Mucosa of rectum (tissue), 2 donors: ENCODE measurements around the gene HOXA3.
A peak's percentile ranks its signal among the peaks of the same experiment; 100 is the strongest.

ENCODE experiments used
- H3K27ac ChIP-seq, 2 donors: one replicate each; pipeline ENCODE4 v1.7.0; 2013; ENCODE audit warnings: inconsistent platforms in 2 of 2, low read depth in 2 of 2, low read length in 2 of 2
- H3K27me3 ChIP-seq, 2 donors: one replicate each; pipeline ENCODE4 v1.7.0; 2013; ENCODE audit warnings: low read length in 2 of 2; ENCODE audit not compliant: control insufficient read depth in 2 of 2, insufficient read depth in 2 of 2
- H3K36me3 ChIP-seq, 2 donors: one replicate each; pipeline ENCODE4 v1.7.0; 2013; ENCODE audit warnings: low read length in 2 of 2; ENCODE audit not compliant: control insufficient read depth in 2 of 2, insufficient read depth in 2 of 2
- H3K4me1 ChIP-seq, 2 donors: one replicate each; pipeline ENCODE4 v1.7.0; 2013; ENCODE audit warnings: low read length in 2 of 2, mild to moderate bottlenecking in 1 of 2; ENCODE audit not compliant: control insufficient read depth in 2 of 2, insufficient read depth in 2 of 2
- H3K4me3 ChIP-seq, 2 donors: one replicate each; pipeline ENCODE4 v1.7.0; 2013; ENCODE audit warnings: low read length in 2 of 2
- H3K9ac ChIP-seq, 2 donors: one replicate each; pipeline ENCODE4 v1.7.0; 2013; ENCODE audit warnings: low read length in 2 of 2, low read depth in 1 of 2, mild to moderate bottlenecking in 1 of 2
- H3K9me3 ChIP-seq, 2 donors: one replicate each; pipeline ENCODE4 v1.7.0; 2013; ENCODE audit warnings: low read length in 2 of 2; ENCODE audit not compliant: control insufficient read depth in 2 of 2
- donor health status: healthy.
- donor health status: Normal muscosa, but diverticular disease.

The HOXA3 gene

GRCh38 chr7:27196287-27196767, 43.9 kb upstream of the HOXA3 start:
- no peaks in the 10 kb centered on the region for H3K36me3 ChIP-seq
- peaks cover 10 to 24% of the 10 kb centered on the region in 2 donors for H3K4me1 ChIP-seq
- peak overlapping the region; percentile 14 to 62 for H3K27ac ChIP-seq
- H3K9ac ChIP-seq = peak overlapping the region; percentile 35 to 98
- H3K4me3 ChIP-seq = peak overlapping the region; percentile 79 to 85
- H3K9me3 ChIP-seq = peaks cover 0 to 2% of the 10 kb centered on the region in 2 donors
- peaks cover 8 to 38% of the 10 kb centered on the region in 2 donors for H3K27me3 ChIP-seq

- Histone ChIP-seq H3K4me1 (peaks cover 16 to 28% of the 10 kb centered on the region in 2 donors), H3K36me3 (no peaks in the 10 kb centered on the region), H3K9me3 (peaks cover 0 to 2% of the 10 kb centered on the region in 2 donors), H3K9ac (peak overlapping the region; percentile 72 to 92), H3K27ac (peak overlapping the region in 1 of 2 donors; percentile 55), H3K27me3 (peaks cover 8 to 36% of the 10 kb centered on the region in 2 donors), H3K4me3 (peak overlapping the region; percentile 66 to 79)
Measured at GRCh38 chr7:27194686-27195379, 42.5 kb upstream of the HOXA3 start.

GRCh38 chr7:27194002-27194352, 41.6 kb upstream of the HOXA3 start:
- no peaks in the 10 kb centered on the region for H3K36me3 ChIP-seq
- peaks cover 8 to 37% of the 10 kb centered on the region in 2 donors for H3K27me3 ChIP-seq
- peaks cover 24 to 36% of the 10 kb centered on the region in 2 donors for H3K4me1 ChIP-seq
- H3K9ac ChIP-seq = peak overlapping the region; percentile 78 to 92
- peak overlapping the region; percentile 66 to 79 for H3K4me3 ChIP-seq
- peak overlapping the region; percentile 91 to 93 for H3K27ac ChIP-seq
- H3K9me3 ChIP-seq = peaks cover 0 to 2% of the 10 kb centered on the region in 2 donors

GRCh38 chr7:27193335-27194001, 41.1 kb upstream of the HOXA3 start:
- Histone ChIP-seq H3K27ac (peak overlapping the region; percentile 91 to 93), H3K36me3 (no peaks in the 10 kb centered on the region), H3K4me1 (peaks cover 24 to 42% of the 10 kb centered on the region in 2 donors), H3K4me3 (peak overlapping the region; percentile 66 to 79), H3K27me3 (peaks cover 8 to 32% of the 10 kb centered on the region in 2 donors), H3K9me3 (peaks cover 0 to 2% of the 10 kb centered on the region in 2 donors), H3K9ac (peak overlapping the region; percentile 78 to 92)

DNA sequence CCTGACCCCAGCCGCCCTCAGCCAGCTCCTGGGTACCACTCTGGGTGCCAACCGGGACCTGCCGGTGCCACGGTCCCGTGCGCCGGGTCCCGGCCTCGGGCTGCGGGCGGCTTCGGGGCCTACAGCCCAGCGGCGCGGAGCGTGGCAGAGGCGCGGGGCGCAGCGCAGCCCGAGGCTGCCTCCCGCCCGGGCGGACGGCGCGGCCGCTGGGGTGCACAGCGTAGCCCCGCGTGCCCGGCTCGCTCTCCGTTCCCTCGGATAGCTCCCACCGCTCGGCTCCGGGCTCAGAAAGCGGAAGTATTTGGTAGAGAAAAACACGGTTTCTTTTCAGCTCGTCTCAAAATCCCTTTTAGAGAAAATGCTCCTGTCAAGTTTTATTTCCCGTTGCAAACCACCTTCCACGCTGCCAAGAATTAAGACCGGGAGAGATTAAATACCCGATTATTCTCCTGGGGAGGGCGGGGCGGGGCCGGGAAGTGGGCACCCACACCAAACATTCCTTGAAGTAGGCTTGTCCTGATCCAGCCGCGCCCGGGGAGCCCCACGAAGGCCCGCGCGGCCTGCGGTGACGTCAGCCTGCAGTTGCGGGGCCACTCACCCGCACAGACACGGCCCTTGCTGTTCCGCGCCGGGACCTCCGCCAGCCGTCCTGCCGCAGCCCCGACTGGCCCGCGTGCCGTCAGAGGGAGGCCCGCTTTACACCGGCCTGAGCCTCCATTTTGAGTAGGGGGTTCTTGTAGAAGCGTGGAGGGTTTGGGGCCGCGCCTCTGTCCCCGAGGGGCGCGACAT, 40.4 kb upstream of the HOXA3 start:
- H3K4me3 ChIP-seq = peak overlapping the region; percentile 66 to 79
- H3K4me1 ChIP-seq = peaks cover 31 to 49% of the 10 kb centered on the region in 2 donors
- H3K27ac ChIP-seq = peak overlapping the region; percentile 91 to 93
- peaks cover 0 to 2% of the 10 kb centered on the region in 2 donors for H3K9me3 ChIP-seq
- H3K27me3 ChIP-seq = peaks cover 14 to 29% of the 10 kb centered on the region in 2 donors
- no peaks in the 10 kb centered on the region for H3K36me3 ChIP-seq
- H3K9ac ChIP-seq = peak overlapping the region; percentile 78 to 92

GRCh38 chr7:27191833-27192545, 39.6 kb upstream of the HOXA3 start:
- Histone ChIP-seq H3K9ac (peak overlapping the region; percentile 78 to 92), H3K4me3 (peak overlapping the region; percentile 66 to 79), H3K27me3 (peaks cover 14 to 27% of the 10 kb centered on the region in 2 donors), H3K9me3 (no peaks in the 10 kb centered on the region), H3K27ac (peak overlapping the region; percentile 91 to 93), H3K36me3 (no peaks in the 10 kb centered on the region), H3K4me1 (peaks cover 34 to 56% of the 10 kb centered on the region in 2 donors)

- H3K9ac ChIP-seq = peak overlapping the region; percentile 78 to 92
- no peaks in the 10 kb centered on the region for H3K9me3 ChIP-seq
- peak overlapping the region; percentile 66 to 79 for H3K4me3 ChIP-seq
- H3K36me3 ChIP-seq = no peaks in the 10 kb centered on the region
- H3K27me3 ChIP-seq = peaks cover 14 to 27% of the 10 kb centered on the region in 2 donors
- peaks cover 37 to 60% of the 10 kb centered on the region in 2 donors for H3K4me1 ChIP-seq
- H3K27ac ChIP-seq = peak overlapping the region; percentile 91 to 93
Measured at GRCh38 chr7:27191161-27191731, 38.9 kb upstream of the HOXA3 start.

DNA sequence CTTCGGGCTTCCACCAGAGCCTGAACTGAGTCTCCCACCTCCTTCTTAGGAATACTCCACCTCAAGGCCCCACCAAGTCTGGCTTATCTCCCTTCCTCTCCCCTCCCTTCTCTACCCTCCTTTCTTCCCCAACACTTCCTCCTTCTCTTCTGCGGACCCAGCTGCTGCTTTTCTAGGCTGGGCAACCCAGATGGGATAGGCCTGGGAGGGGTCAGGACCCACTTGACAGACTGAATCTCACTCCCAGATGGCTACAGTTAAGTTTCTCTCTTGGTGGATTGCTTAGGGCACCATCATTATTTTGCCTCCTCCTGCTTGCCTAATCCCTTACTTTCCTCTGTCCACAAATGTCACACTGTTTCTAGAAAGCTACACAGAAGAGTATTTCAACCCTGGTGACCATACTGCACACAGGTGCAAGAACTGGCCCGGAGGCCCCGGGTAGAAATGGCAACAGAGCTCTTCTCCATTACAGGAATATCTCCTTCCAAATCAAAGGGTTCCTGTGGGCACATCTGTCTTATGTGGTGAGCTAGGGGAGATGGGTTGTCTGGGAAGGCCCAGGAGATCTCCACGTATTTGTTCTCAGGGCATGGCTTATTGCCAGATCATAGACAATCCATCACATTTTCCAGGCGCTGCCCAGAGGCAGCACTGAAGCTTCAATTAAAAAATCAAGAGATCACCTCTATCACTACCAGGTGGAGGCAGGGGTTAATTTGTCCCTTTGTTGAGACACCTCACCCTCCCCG, 37.8 kb upstream of the HOXA3 start:
- Histone ChIP-seq H3K9ac (peak overlapping the region; percentile 90 to 96), H3K27ac (peak overlapping the region; percentile 91 to 93), H3K4me1 (peaks cover 40 to 64% of the 10 kb centered on the region in 2 donors), H3K36me3 (no peaks in the 10 kb centered on the region), H3K27me3 (peaks cover 11 to 32% of the 10 kb centered on the region in 2 donors), H3K9me3 (no peaks in the 10 kb centered on the region), H3K4me3 (peak overlapping the region; percentile 83 to 87)
